Left ventricle myocardium superior (tissue), 1 donor: ENCODE results near the gene LNX2. TPM values are rescaled to one million over a fixed set of nuclear protein-coding genes. Genes with fewer than 3 reads are reported as not detected.
"Not testable (repeated sequence)": the region's sequence is repeated elsewhere in the genome, so short reads cannot be mapped to it uniquely, and the experiment has no call there.

Source experiments
- ATAC-seq: fragments of 200-7000 bp; cut with Tn5 transposase; one replicate; pipeline ENCODE4 v1.9.1; 2020; ENCODE audit warnings: mild to moderate bottlenecking, moderate library complexity
- DNase-seq: peaks from one replicate; pipeline ENCODE4 v3.0.0-alpha.2; 2020
- intact Hi-C: fragments of 100-400 bp; cut with micrococcal nuclease; formaldehyde crosslinking; loops from one replicate; pipeline ENCODE4 v1.11.0; 2022
- total RNA-seq: library from RNA; stranded (reverse); fragmentation: NEBNext Ultra II Directional; extraction: Animal tissue kit (Norgen Biotek cat#: 25700); gene quantifications from one replicate; pipeline ENCODE4 v1.2.1, GENCODE V29; 2021
- donor health status: DM: no; HTN: yes; CAD: no; lungs with severe emphysema.

The LNX2 gene
- total RNA-seq, 1 donor from 2014 or later = 11.4 TPM

GRCh38 chr13:27639186-27639585 is 18.9 kb upstream of the LNX2 start:
- ATAC-seq (no peak), DNase-seq (no peak)
- intact Hi-C loops = no loop called here

- DNase-seq (no peak), ATAC-seq (peak; percentile 48)
- intact Hi-C loops = no loop called here
These were observed 18.2 kb upstream of the LNX2 start for GRCh38 chr13:27638521-27638920.

- DNase-seq = no peak
- intact Hi-C loops = no loop called here
- ATAC-seq = no peak
These were observed 17.7 kb upstream of the LNX2 start for GRCh38 chr13:27638001-27638400.

- intact Hi-C loops = no loop called here
- ATAC-seq (no peak), DNase-seq (no peak)
These were observed 16.9 kb upstream of the LNX2 start for GRCh38 chr13:27637289-27637626.

GRCh38 chr13:27636589-27637288 is 16.4 kb upstream of the LNX2 start:
- intact Hi-C loops = no loop called here
- ATAC-seq (no peak), DNase-seq (no peak)

GRCh38 chr13:27635266-27635665 is 14.9 kb upstream of the LNX2 start:
- intact Hi-C loops = no loop called here
- DNase-seq (no peak), ATAC-seq (no peak)

GRCh38 chr13:27634791-27635190 is 14.5 kb upstream of the LNX2 start:
- ATAC-seq (no peak), DNase-seq (no peak)
- intact Hi-C loops = no loop called here

- no peak for DNase-seq
- intact Hi-C loops = no loop called here
- no peak for ATAC-seq
These were observed 13.9 kb upstream of the LNX2 start for GRCh38 chr13:27634231-27634630.

GRCh38 chr13:27632648-27633047 is 12.3 kb upstream of the LNX2 start:
- intact Hi-C loops = no loop called here
- ATAC-seq (no peak), DNase-seq (no peak)

GRCh38 chr13:27632214-27632613 is 11.9 kb upstream of the LNX2 start:
- ATAC-seq (no peak), DNase-seq (no peak)
- intact Hi-C loops = no loop called here

GRCh38 chr13:27631665-27632064 is 11.3 kb upstream of the LNX2 start:
- intact Hi-C loops = no loop called here
- DNase-seq (no peak), ATAC-seq (no peak)

GRCh38 chr13:27631156-27631555 is 10.8 kb upstream of the LNX2 start:
- DNase-seq = no peak
- ATAC-seq = no peak
- intact Hi-C loops = no loop called here

- intact Hi-C loops = not testable (repeated sequence)
These were observed 8.4 kb upstream of the LNX2 start for GRCh38 chr13:27628766-27629165.

GRCh38 chr13:27628081-27628480 is 7.8 kb upstream of the LNX2 start:
- intact Hi-C loops = no loop called here
- ATAC-seq = no peak

More at GRCh38 chr13:27628766-27629165, 8.4 kb upstream of the LNX2 start:
- not testable (repeated sequence) for DNase-seq, ATAC-seq

GRCh38 chr13:27627380-27627779 is 7.1 kb upstream of the LNX2 start:
- intact Hi-C loops = no loop called here
- DNase-seq (no peak), ATAC-seq (no peak)

More at GRCh38 chr13:27628081-27628480, 7.8 kb upstream of the LNX2 start:
- no peak for DNase-seq

GRCh38 chr13:27625839-27626238 is 5.5 kb upstream of the LNX2 start:
- intact Hi-C loops = no loop called here
- ATAC-seq (no peak), DNase-seq (no peak)

- DNase-seq (no peak), ATAC-seq (no peak)
- intact Hi-C loops = no loop called here
These were observed 3.7 kb upstream of the LNX2 start for GRCh38 chr13:27624071-27624470.

- DNase-seq (no peak), ATAC-seq (no peak)
- intact Hi-C loops = no loop called here
These were observed 2.6 kb upstream of the LNX2 start for GRCh38 chr13:27622881-27623280.

- no peak for ATAC-seq
These were observed 1.9 kb upstream of the LNX2 start for GRCh38 chr13:27622102-27622820.

GRCh38 chr13:27621366-27622101 is 1.2 kb upstream of the LNX2 start, which contains the start of gene POLR1D:
TSS of gene POLR1D (plus strand) at chr13:27621892. CDS start at chr13:27621984, 92 bp downstream.
- DNase-seq (peak; percentile 89), ATAC-seq (peak; percentile 85)
- intact Hi-C loops = no loop called here

More at GRCh38 chr13:27622102-27622820, 1.9 kb upstream of the LNX2 start:
- DNase-seq = no peak
- intact Hi-C loops = no loop called here
